H1 (cell line): ENCODE measurements around the gene CHCHD6. TPM values are rescaled to one million over a fixed set of nuclear protein-coding genes. Genes with fewer than 3 reads are reported as not detected.
A peak's percentile ranks its signal among the peaks of the same experiment; 100 is the strongest.

Source experiments
- ATF2 ChIP-seq: IDR thresholded peaks from 2 replicates; pipeline ENCODE4 v1.6.1; 2012; ENCODE audit warnings: low read length, inconsistent platforms
- ATF3 ChIP-seq: IDR thresholded peaks from 2 replicates; pipeline ENCODE4 v1.6.1; 2011; ENCODE audit warnings: low read depth, mild to moderate bottlenecking, low read length; ENCODE audit not compliant: insufficient read depth
- CEBPB ChIP-seq: IDR thresholded peaks from 2 replicates; pipeline ENCODE4 v1.6.1; 2012; ENCODE audit warnings: low read depth, low read length
- CHD1 ChIP-seq: IDR thresholded peaks from 2 replicates; pipeline ENCODE4 v1.6.1; 2012; ENCODE audit warnings: low read depth, low read length, improper control_type of control experiment
- CHD2 ChIP-seq: IDR thresholded peaks from 2 replicates; pipeline ENCODE4 v1.6.1; 2012; ENCODE audit warnings: low read length, improper control_type of control experiment
- CREB1 ChIP-seq: IDR thresholded peaks from 2 replicates; pipeline ENCODE4 v1.6.1; 2012; ENCODE audit warnings: inconsistent platforms
- EGR1 ChIP-seq: IDR thresholded peaks from 2 replicates; pipeline ENCODE4 v1.6.1; 2011; ENCODE audit warnings: low read depth, low read length, borderline replicate concordance
- EP300 ChIP-seq, 2 experiments: IDR thresholded peaks; 1 replicate in 1 of 2; 2 replicates in 1 of 2; pipeline ENCODE4 v1.6.1; 2011 to 2012; ENCODE audit warnings: low read depth in 2 of 2, low read length in 2 of 2, mild to moderate bottlenecking in 2 of 2, borderline replicate concordance in 1 of 2, inconsistent platforms in 1 of 2, moderate library complexity in 1 of 2
- FOSL1 ChIP-seq: IDR thresholded peaks from 2 replicates; pipeline ENCODE4 v1.6.1; 2011; ENCODE audit warnings: mild to moderate bottlenecking, low read depth, low read length, moderate library complexity; ENCODE audit not compliant: insufficient read depth
- GABPA ChIP-seq: IDR thresholded peaks from 2 replicates; pipeline ENCODE4 v1.6.1; 2011; ENCODE audit warnings: mild to moderate bottlenecking, low read length, moderate library complexity, borderline replicate concordance; ENCODE audit not compliant: insufficient read depth
- KDM1A ChIP-seq: fragments of 200-600, 300-600 bp; sonication (generic); IDR thresholded peaks from 2 replicates; pipeline ENCODE4 v1.7.1; 2016; ENCODE audit warnings: mild to moderate bottlenecking, low read length, borderline replicate concordance
- MAFK ChIP-seq: IDR thresholded peaks from 2 replicates; pipeline ENCODE4 v1.6.1; 2012; ENCODE audit warnings: low read depth, mild to moderate bottlenecking, improper control_type of control experiment, low read length
- MAX ChIP-seq: IDR thresholded peaks from 2 replicates; pipeline ENCODE4 v1.6.1; 2012; ENCODE audit warnings: inconsistent platforms
- POLR2AphosphoS5 ChIP-seq: IDR thresholded peaks from 2 replicates; pipeline ENCODE4 v1.6.1; 2011; ENCODE audit warnings: low read depth, low read length
- SP1 ChIP-seq: IDR thresholded peaks from 2 replicates; pipeline ENCODE4 v1.6.1; 2011; ENCODE audit warnings: low read depth, low read length
- SP2 ChIP-seq: IDR thresholded peaks from 2 replicates; pipeline ENCODE4 v1.6.1; 2012; ENCODE audit warnings: mild to moderate bottlenecking, low read length, inconsistent platforms
- SP4 ChIP-seq: IDR thresholded peaks from 2 replicates; pipeline ENCODE4 v1.6.1; 2012; ENCODE audit warnings: low read length, inconsistent platforms
- TAF1 ChIP-seq: IDR thresholded peaks from 2 replicates; pipeline ENCODE4 v1.6.1; 2011; ENCODE audit warnings: mild to moderate bottlenecking, low read depth, low read length
- TAF7 ChIP-seq: optimal IDR thresholded peaks from 2 replicates; pipeline ENCODE3; 2011; ENCODE audit warnings: low read depth, mild to moderate bottlenecking, inconsistent platforms, low read length, moderate library complexity, borderline replicate concordance
- TCF12 ChIP-seq: IDR thresholded peaks from 2 replicates; pipeline ENCODE4 v1.6.1; 2011; ENCODE audit warnings: low read depth, mild to moderate bottlenecking, low read length
- TEAD4 ChIP-seq: IDR thresholded peaks from 2 replicates; pipeline ENCODE4 v1.6.1; 2012; ENCODE audit warnings: low read depth, low read length, inconsistent platforms, mixed read lengths
- YY1 ChIP-seq: IDR thresholded peaks from 2 replicates; pipeline ENCODE4 v1.6.1; 2011; ENCODE audit warnings: low read depth, mild to moderate bottlenecking, low read length
- polyA plus RNA-seq, 7 experiments: library from polyadenylated mRNA; depleted of rRNA in 3 of 7; stranded (reverse) in 5 of 7; unstranded in 2 of 7; fragments of >200 nt in 5 of 7; fragments of 200-250 nt in 2 of 7; gene quantifications; 1 replicate in 5 of 7; 2 replicates in 1 of 7; 4 replicates in 1 of 7; pipeline versions ENCODE4 v1.2.1 to v1.2.3, GENCODE V29; 2011 to 2013; ENCODE audit warnings: missing spikeins in 2 of 7, mixed read lengths in 2 of 7
- total RNA-seq: library from RNA; stranded (reverse); fragmentation: NEBNext Ultra II Directional; extraction: Animal tissue kit (Norgen Biotek cat#: 25700); gene quantifications from 2 replicates; pipeline ENCODE4 v1.2.1, GENCODE V29; 2021

Gene CHCHD6
- total and polyA plus RNA-seq, 2 of the 8 experiments (the other 6 are each of a cell fraction or from before 2014, with no cell fraction given): 32.4 to 37.6 TPM

GRCh38 chr3:127002195-127003174, 298.4 kb downstream of the CHCHD6 start (continued):
- peak in 1 of 2 experiments; percentile 87; a peak in 1 of 3 replicates for TF ChIP-seq EP300 (IDR thresholded peaks at IDR 0.05; ENCODE audit: borderline replicate concordance in 1 of 2, low read depth in 2 of 2, low read length in 2 of 2)
- TF ChIP-seq CREB1: 0 out of 2 replicates have a peak, but pooled peaks have one; percentile 36
- no peak for TF ChIP-seq ATF3
- TF ChIP-seq POLR2AphosphoS5: no peak
- TF ChIP-seq FOSL1: no peak
- TF ChIP-seq MAX: peak; percentile 37; the same call in 1 of the 2 replicates
- 0 out of 2 replicates have a peak, but pooled peaks have one; percentile 68 for TF ChIP-seq TCF12
- no peak for TF ChIP-seq KDM1A
- no peak for TF ChIP-seq SP4
- peak; percentile 77; the same call in 1 of the 2 replicates for TF ChIP-seq SP1
- no peak for TF ChIP-seq CHD2
- no peak for TF ChIP-seq MAFK
- peak; percentile 80; the same call in 1 of the 2 replicates for TF ChIP-seq GABPA
- TF ChIP-seq CHD1: no peak
- TF ChIP-seq TEAD4: peak; percentile 97
- TF ChIP-seq YY1: peak; percentile 64; the same call in 1 of the 2 replicates
- no peak for TF ChIP-seq ATF2
- TF ChIP-seq CEBPB: no peak
- no peak for TF ChIP-seq SP2
- TF ChIP-seq TAF1: 0 out of 2 replicates have a peak, but pooled peaks have one; percentile 39
- peak; percentile 71 for TF ChIP-seq TAF7
- peak; percentile 59; the same call in 1 of the 2 replicates for TF ChIP-seq EGR1
